Gastrocnemius medialis (tissue), 4 donors: Measurements from ENCODE around the gene RBP7.

ENCODE experiments used
- CTCF ChIP-seq, 5 experiments: fragments of 450-650 bp in 3 of 5; fragments of 200-600 bp in 2 of 5; sonication (generic) in 2 of 5; IDR thresholded peaks in 4 of 5; conservative IDR thresholded peaks in 1 of 5; 1 replicate in 4 of 5; 2 replicates in 1 of 5; pipeline ENCODE4 v1.5.1; 2016 to 2019; ENCODE audit warnings: antibody characterized with exemption in 5 of 5, mild to moderate bottlenecking in 3 of 5, moderate library complexity in 3 of 5
- POLR2A ChIP-seq, 2 donors: fragments of 450-650 bp; IDR thresholded peaks; one replicate each; pipeline ENCODE4 v1.6.1; 2017; ENCODE audit warnings: antibody characterized with exemption in 2 of 2, mild to moderate bottlenecking in 2 of 2, moderate library complexity in 2 of 2

- TF ChIP-seq POLR2A (IDR thresholded peaks at IDR 0.05): no peak
- TF ChIP-seq CTCF (IDR thresholded peaks at IDR 0.05 in 4 of 5, conservative IDR thresholded peaks at IDR 0.05 in 1 of 5): no peak
Observed at GRCh38 chr1:10061276-10061675, 64.2 kb downstream of the RBP7 start.
